ENCODE data around the gene TNS3. TPM values are rescaled to one million over a fixed set of nuclear protein-coding genes. Genes with fewer than 3 reads are reported as not detected.

TNS3 gene
- total RNA-seq, 1 donor from 2014 or later, result 89.8 TPM

- Histone ChIP-seq H3K36me3 (no peaks in the 10 kb centered on the region), H3K4me1 (peaks cover 2 to 17% of the 10 kb centered on the region in 2 donors), H3K4me3 (peak overlapping the region; percentile 68 to 69), H3K27ac (peak overlapping the region; percentile 19 to 45), H3K9me3 (no peaks in the 10 kb centered on the region), H3K27me3 (no peaks in the 10 kb centered on the region)
- TF ChIP-seq CTCF (IDR thresholded peaks at IDR 0.05), result no peak
- peak; percentile 25 to 75 for DNase-seq (ENCODE audit: low spot score in 2 of 2)
- intact Hi-C loops (cut with DNase I), result loop anchor here (5.0 kb wide), 1 partner anchor 45 kb away; the partner anchor contains the start of gene TNS3
Measured at GRCh38 chr7:47536661-47537611, 45.0 kb downstream of the TNS3 start.

- no peaks in the 10 kb centered on the region for H3K9me3 ChIP-seq
- no peak for DNase-seq (ENCODE audit: low spot score in 2 of 2)
- no peaks in the 10 kb centered on the region for H3K36me3 ChIP-seq
- no peak for TF ChIP-seq CTCF (IDR thresholded peaks at IDR 0.05)
- peaks cover 2 to 17% of the 10 kb centered on the region in 2 donors for H3K4me1 ChIP-seq
- intact Hi-C loops (cut with DNase I), result loop anchor here (5.0 kb wide), 1 partner anchor 46 kb away; the partner anchor contains the start of gene TNS3
- H3K27me3 ChIP-seq, result no peaks in the 10 kb centered on the region
- H3K4me3 ChIP-seq, result peak overlapping the region; percentile 68 to 69
- H3K27ac ChIP-seq, result no peak overlapping the region
Measured at GRCh38 chr7:47535704-47536628, 45.9 kb downstream of the TNS3 start.

GRCh38 chr7:47535035-47535703 is 46.7 kb downstream of the TNS3 start:
- Histone ChIP-seq H3K4me3 (peak overlapping the region in 1 of 2 donors; percentile 5), H3K27ac (no peak overlapping the region), H3K36me3 (no peaks in the 10 kb centered on the region), H3K9me3 (no peaks in the 10 kb centered on the region), H3K27me3 (no peaks in the 10 kb centered on the region), H3K4me1 (peaks cover 2 to 17% of the 10 kb centered on the region in 2 donors)
- no peak for TF ChIP-seq CTCF (IDR thresholded peaks at IDR 0.05)
- DNase-seq (ENCODE audit: low spot score in 2 of 2), result no peak
- intact Hi-C loops (cut with DNase I), result loop anchor here (5.0 kb wide), 1 partner anchor 47 kb away; the partner anchor contains the start of gene TNS3

GRCh38 chr7:47534322-47535034 is 47.4 kb downstream of the TNS3 start:
- Histone ChIP-seq H3K36me3 (no peaks in the 10 kb centered on the region), H3K4me3 (no peak overlapping the region), H3K4me1 (peaks cover 2 to 17% of the 10 kb centered on the region in 2 donors), H3K27me3 (no peaks in the 10 kb centered on the region), H3K27ac (no peak overlapping the region), H3K9me3 (no peaks in the 10 kb centered on the region)
- intact Hi-C loops (cut with DNase I), result loop anchor here (5.0 kb wide), 1 partner anchor 48 kb away; the partner anchor contains the start of gene TNS3
- no peak for DNase-seq (ENCODE audit: low spot score in 2 of 2)
- TF ChIP-seq CTCF (IDR thresholded peaks at IDR 0.05), result no peak

All from ascending aorta (tissue), 2 donors.